Keratinocyte (primary cell): ENCODE data around the gene DRAM2.

Source experiments
- EZH2 ChIP-seq: IDR thresholded peaks from one replicate; pipeline ENCODE4 v1.6.1; 2012; ENCODE audit warnings: inconsistent platforms, mild to moderate bottlenecking, low read length, moderate library complexity
- TF ChIP-seq, protein P1 (sequence below), 3 experiments: IDR thresholded peaks in 1 of 3; conservative IDR thresholded peaks in 1 of 3; optimal IDR thresholded peaks in 1 of 3; 2 replicates in 2 of 3; 3 replicates in 1 of 3; pipeline versions ENCODE3 to v1.5.1; 2011; ENCODE audit warnings: low read length in 3 of 3, mild to moderate bottlenecking in 3 of 3, moderate library complexity in 2 of 3, control low read depth in 1 of 3, inconsistent platforms in 1 of 3; ENCODE audit not compliant: insufficient read depth in 2 of 3; ENCODE audit errors: extremely low read depth in 1 of 3

DNA sequence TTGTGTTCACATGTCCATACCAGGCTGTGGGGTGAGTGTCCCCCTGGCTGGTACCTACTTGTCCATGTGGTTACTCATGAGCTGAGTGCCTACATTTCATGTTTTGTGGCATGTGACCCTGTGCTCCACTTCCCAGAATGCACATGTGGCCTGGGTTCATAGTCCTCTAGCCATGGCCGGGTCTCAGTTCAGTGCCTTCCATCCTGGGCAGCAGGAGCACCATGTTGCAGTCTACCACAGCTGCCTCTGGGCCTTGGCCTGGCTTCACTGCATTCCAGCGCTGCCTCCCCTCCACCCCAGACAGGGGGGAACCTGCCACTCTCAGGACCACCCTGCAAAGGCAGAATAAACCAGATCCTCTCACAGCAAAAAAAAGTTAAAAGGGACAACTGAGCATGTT lies 5.6 kb upstream of the DRAM2 start:
- TF ChIP-seq, protein P1, sequence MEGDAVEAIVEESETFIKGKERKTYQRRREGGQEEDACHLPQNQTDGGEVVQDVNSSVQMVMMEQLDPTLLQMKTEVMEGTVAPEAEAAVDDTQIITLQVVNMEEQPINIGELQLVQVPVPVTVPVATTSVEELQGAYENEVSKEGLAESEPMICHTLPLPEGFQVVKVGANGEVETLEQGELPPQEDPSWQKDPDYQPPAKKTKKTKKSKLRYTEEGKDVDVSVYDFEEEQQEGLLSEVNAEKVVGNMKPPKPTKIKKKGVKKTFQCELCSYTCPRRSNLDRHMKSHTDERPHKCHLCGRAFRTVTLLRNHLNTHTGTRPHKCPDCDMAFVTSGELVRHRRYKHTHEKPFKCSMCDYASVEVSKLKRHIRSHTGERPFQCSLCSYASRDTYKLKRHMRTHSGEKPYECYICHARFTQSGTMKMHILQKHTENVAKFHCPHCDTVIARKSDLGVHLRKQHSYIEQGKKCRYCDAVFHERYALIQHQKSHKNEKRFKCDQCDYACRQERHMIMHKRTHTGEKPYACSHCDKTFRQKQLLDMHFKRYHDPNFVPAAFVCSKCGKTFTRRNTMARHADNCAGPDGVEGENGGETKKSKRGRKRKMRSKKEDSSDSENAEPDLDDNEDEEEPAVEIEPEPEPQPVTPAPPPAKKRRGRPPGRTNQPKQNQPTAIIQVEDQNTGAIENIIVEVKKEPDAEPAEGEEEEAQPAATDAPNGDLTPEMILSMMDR (optimal IDR thresholded peaks at IDR 0.05 in 1 of 3, IDR thresholded peaks at IDR 0.05 in 1 of 3, conservative IDR thresholded peaks at IDR 0.05 in 1 of 3; ENCODE audit: extremely low read depth in 1 of 3, insufficient read depth in 2 of 3, low read length in 3 of 3), result no peak
- no peak for TF ChIP-seq EZH2
